HEK293 (cell line): ENCODE measurements around the gene FOXO6.

Source experiments
- CTCF ChIA-PET: fragments of 350-600 bp; formaldehyde crosslinking; extraction: SDS; loops from one replicate; lab custom pipeline; 2021; ENCODE audit warnings: antibody characterized with exemption; lab: Yijun Ruan, JAX
- POLR2A ChIA-PET: fragments of 300-600 bp; formaldehyde crosslinking; extraction: SDS; loops from one replicate; lab custom pipeline; 2020; ENCODE audit warnings: antibody characterized with exemption, inconsistent platforms; lab: Yijun Ruan, JAX
- H3K27ac ChIP-seq: fragments of 200-500 bp; sonication (Bioruptor generic); 2 replicates; pipeline ENCODE4 v1.5.1; 2014; ENCODE audit warnings: low read depth, low read length, control low read depth, inconsistent platforms; ENCODE audit errors: extremely low read depth
- H3K36me3 ChIP-seq, 2 experiments: fragments of 200-500 bp in 1 of 2; sonication (Bioruptor generic) in 1 of 2; 1 replicate in 1 of 2; 2 replicates in 1 of 2; pipeline ENCODE4 v1.5.1; 2014 to 2017; ENCODE audit warnings: inconsistent platforms in 2 of 2, low read length in 2 of 2; ENCODE audit not compliant: control insufficient read depth in 2 of 2, insufficient read depth in 1 of 2
- H3K4me1 ChIP-seq: fragments of 200-500 bp; sonication (Bioruptor generic); 2 replicates; pipeline ENCODE4 v1.5.1; 2014; ENCODE audit warnings: mild to moderate bottlenecking, low read length, inconsistent platforms; ENCODE audit not compliant: control insufficient read depth, insufficient read depth
- H3K4me3 ChIP-seq: 2 replicates; pipeline ENCODE4 v1.5.1; 2011; ENCODE audit warnings: low read depth, mild to moderate bottlenecking, control low read depth, low read length, moderate library complexity
- H3K9me3 ChIP-seq: fragments of 200-500 bp; sonication (Bioruptor generic); 2 replicates; pipeline ENCODE4 v1.5.1; 2014; ENCODE audit warnings: low read depth, low read length, inconsistent platforms; ENCODE audit not compliant: control insufficient read depth, insufficient read depth
- BCL6B ChIP-seq: fragments of 450-650 bp; formaldehyde crosslinking; IDR thresholded peaks from 2 replicates; pipeline ENCODE4 v1.5.1; 2017; ENCODE audit warnings: missing biosample characterization, missing genetic modification characterization
- GFI1B ChIP-seq: fragments of 450-650 bp; formaldehyde crosslinking; IDR thresholded peaks from 2 replicates; pipeline ENCODE4 v1.5.1; 2016; ENCODE audit warnings: missing biosample characterization, missing genetic modification characterization
- GLIS1 ChIP-seq: fragments of 450-650 bp; formaldehyde crosslinking; IDR thresholded peaks from 2 replicates; pipeline ENCODE4 v1.5.1; 2016; ENCODE audit warnings: missing biosample characterization, missing genetic modification characterization
- MEIS1 ChIP-seq: sonication (generic); formaldehyde crosslinking; IDR thresholded peaks from 2 replicates; pipeline ENCODE4 v1.8.1; 2022; ENCODE audit warnings: missing genetic modification reagents, mild to moderate bottlenecking, borderline replicate concordance
- TRIM28 ChIP-seq: IDR thresholded peaks from 2 replicates; pipeline ENCODE4 v1.6.1; 2011; ENCODE audit warnings: low read length, control low read depth, borderline replicate concordance
- TSHZ1 ChIP-seq: fragments of 450-650 bp; formaldehyde crosslinking; IDR thresholded peaks from 2 replicates; pipeline ENCODE4 v1.5.1; 2016; ENCODE audit warnings: missing biosample characterization, missing genetic modification characterization, borderline replicate concordance
- ZBTB26 ChIP-seq: fragments of 450-650 bp; formaldehyde crosslinking; optimal IDR thresholded peaks from 2 replicates; pipeline ENCODE3; 2016; ENCODE audit warnings: missing biosample characterization, mild to moderate bottlenecking, missing genetic modification characterization
- ZNF184 ChIP-seq: fragments of 450-650 bp; IDR thresholded peaks from 2 replicates; pipeline ENCODE4 v1.5.1; 2018; ENCODE audit warnings: missing biosample characterization, mild to moderate bottlenecking, missing genetic modification characterization
- ZNF311 ChIP-seq: fragments of 450-650 bp; formaldehyde crosslinking; IDR thresholded peaks from 2 replicates; pipeline ENCODE4 v1.5.1; 2017; ENCODE audit warnings: missing biosample characterization, missing genetic modification characterization, borderline replicate concordance
- ZNF394 ChIP-seq: fragments of 450-650 bp; formaldehyde crosslinking; IDR thresholded peaks from 2 replicates; pipeline ENCODE4 v1.5.1; 2016; ENCODE audit warnings: missing biosample characterization, missing genetic modification characterization, mild to moderate bottlenecking, moderate library complexity, borderline replicate concordance
- ZNF398 ChIP-seq: fragments of 450-650 bp; formaldehyde crosslinking; IDR thresholded peaks from 2 replicates; pipeline ENCODE4 v1.5.1; 2017; ENCODE audit warnings: missing biosample characterization, missing genetic modification characterization
- ZNF513 ChIP-seq: fragments of 450-650 bp; IDR thresholded peaks from 2 replicates; pipeline ENCODE4 v1.5.1; 2018; ENCODE audit warnings: missing biosample characterization, missing genetic modification characterization
- ZNF580 ChIP-seq: fragments of 450-650 bp; formaldehyde crosslinking; IDR thresholded peaks from 2 replicates; pipeline ENCODE4 v1.5.1; 2016; ENCODE audit warnings: missing biosample characterization, missing genetic modification characterization
- ZNF624 ChIP-seq: fragments of 450-650 bp; formaldehyde crosslinking; IDR thresholded peaks from 2 replicates; pipeline ENCODE4 v1.5.1; 2017; ENCODE audit warnings: missing biosample characterization, missing genetic modification characterization
- ZNF629 ChIP-seq: fragments of 450-650 bp; formaldehyde crosslinking; IDR thresholded peaks from 2 replicates; pipeline ENCODE4 v1.5.1; 2017; ENCODE audit warnings: missing biosample characterization, missing genetic modification characterization
- ZNF654 ChIP-seq: fragments of 450-650 bp; formaldehyde crosslinking; IDR thresholded peaks from 2 replicates; pipeline ENCODE4 v1.5.1; 2016; ENCODE audit warnings: low read depth, missing biosample characterization, missing genetic modification characterization
- ZXDB ChIP-seq: fragments of 450-650 bp; formaldehyde crosslinking; IDR thresholded peaks from 2 replicates; pipeline ENCODE4 v1.5.1; 2016; ENCODE audit warnings: missing biosample characterization, missing genetic modification characterization

Gene FOXO6

GRCh38 chr1:41357451-41358101 is 3.7 kb upstream of the FOXO6 start:
- H3K36me3 ChIP-seq, result no peaks in the 10 kb centered on the region
- H3K4me3 ChIP-seq, result no peak overlapping the region
- TF ChIP-seq BCL6B (tag by site-specific recombination) (no peak), ZNF624 (tag by site-specific recombination) (no peak), ZNF580 (no peak), TSHZ1 (no peak), TRIM28 (no peak), ZNF394 (no peak), ZNF398 (tag by site-specific recombination) (peak; percentile 64), GLIS1 (tag by site-specific recombination) (peak; percentile 86), ZBTB26 (no peak), MEIS1 (CRISPR knock-in tag) (no peak), ZNF654 (tag by site-specific recombination) (no peak), GFI1B (tag by site-specific recombination) (no peak), ZNF629 (tag by site-specific recombination) (no peak), ZNF513 (no peak), ZXDB (tag by site-specific recombination) (no peak), ZNF184 (tag by site-specific recombination) (no peak), ZNF311 (tag by site-specific recombination) (no peak)
- peaks cover 6% of the 10 kb centered on the region for H3K4me1 ChIP-seq
- H3K9me3 ChIP-seq, result no peaks in the 10 kb centered on the region
- ChIA-PET CTCF (interaction anchor here (0.6 to 5.7 kb wide), 4 partner anchors 16 to 60 kb away, joined by 3 to 27 read pairs (median 6); no protein-coding TSS in a partner anchor), POLR2A (interaction anchor here (0.7 to 1.5 kb wide), 2 partner anchors 15 to 59 kb away, joined by 5 to 7 read pairs; no protein-coding TSS in a partner anchor)
- no peak overlapping the region for H3K27ac ChIP-seq
